ENCODE data around the gene OR6N2. TPM values are rescaled to one million over a fixed set of nuclear protein-coding genes. Genes with fewer than 3 reads are reported as not detected.

The OR6N2 gene
- polyA plus RNA-seq, 6 donors from 2014 or later = not detected

GRCh38 chr1:158803678-158804077 is 22.7 kb upstream of the OR6N2 start:
- no peak overlapping the region for H3K4me3 Mint-ChIP-seq
- H3K9me3 Mint-ChIP-seq = no peaks in the 10 kb centered on the region
- ATAC-seq (ENCODE audit: low read depth in 2 of 2) (no peak), DNase-seq (no peak)
- no peaks in the 10 kb centered on the region for H3K4me1 Mint-ChIP-seq
- no peaks in the 10 kb centered on the region for H3K36me3 Mint-ChIP-seq
- peaks cover 16 to 25% (median 17%) of the 10 kb centered on the region in 3 donors for H3K27me3 Mint-ChIP-seq
- no peak overlapping the region for H3K27ac Mint-ChIP-seq

- Mint-ChIP-seq H3K27ac (no peak overlapping the region), H3K27me3 (peaks cover 22 to 24% (median 24%) of the 10 kb centered on the region in 3 donors), H3K4me1 (no peaks in the 10 kb centered on the region), H3K9me3 (no peaks in the 10 kb centered on the region), H3K4me3 (no peak overlapping the region), H3K36me3 (no peaks in the 10 kb centered on the region)
- ATAC-seq (ENCODE audit: low read depth in 2 of 2) = no peak
- DNase-seq = no peak
Observed at GRCh38 chr1:158801396-158801795, 20.4 kb upstream of the OR6N2 start.

GRCh38 chr1:158800526-158800925 is 19.5 kb upstream of the OR6N2 start:
- Mint-ChIP-seq H3K27ac (no peak overlapping the region), H3K27me3 (peaks cover 27 to 32% (median 32%) of the 10 kb centered on the region in 3 donors), H3K36me3 (no peaks in the 10 kb centered on the region), H3K4me3 (no peak overlapping the region), H3K9me3 (no peaks in the 10 kb centered on the region), H3K4me1 (no peaks in the 10 kb centered on the region)
- DNase-seq (no peak), ATAC-seq (ENCODE audit: low read depth in 2 of 2) (no peak)

GRCh38 chr1:158799689-158800088 is 18.7 kb upstream of the OR6N2 start:
- H3K27me3 Mint-ChIP-seq = peaks cover 27 to 37% (median 37%) of the 10 kb centered on the region in 3 donors
- no peak overlapping the region for H3K27ac Mint-ChIP-seq
- no peak overlapping the region for H3K4me3 Mint-ChIP-seq
- DNase-seq (no peak), ATAC-seq (ENCODE audit: low read depth in 2 of 2) (no peak)
- H3K9me3 Mint-ChIP-seq = no peaks in the 10 kb centered on the region
- H3K4me1 Mint-ChIP-seq = no peaks in the 10 kb centered on the region
- H3K36me3 Mint-ChIP-seq = no peaks in the 10 kb centered on the region

- no peaks in the 10 kb centered on the region for H3K4me1 Mint-ChIP-seq
- H3K9me3 Mint-ChIP-seq = no peaks in the 10 kb centered on the region
- no peak overlapping the region for H3K27ac Mint-ChIP-seq
- DNase-seq = no peak
- peaks cover 30 to 42% (median 35%) of the 10 kb centered on the region in 3 donors for H3K27me3 Mint-ChIP-seq
- no peak overlapping the region for H3K4me3 Mint-ChIP-seq
- no peaks in the 10 kb centered on the region for H3K36me3 Mint-ChIP-seq
- no peak for ATAC-seq (ENCODE audit: low read depth in 2 of 2)
Observed at GRCh38 chr1:158798531-158798930, 17.5 kb upstream of the OR6N2 start.

- ATAC-seq (ENCODE audit: low read depth in 2 of 2) = no peak
- H3K4me1 Mint-ChIP-seq = no peaks in the 10 kb centered on the region
- no peak overlapping the region for H3K27ac Mint-ChIP-seq
Observed at GRCh38 chr1:158794247-158794646, 13.2 kb upstream of the OR6N2 start.

GRCh38 chr1:158793604-158794003 is 12.6 kb upstream of the OR6N2 start:
- peaks cover 15 to 39% (median 21%) of the 10 kb centered on the region in 3 donors for H3K27me3 Mint-ChIP-seq
- DNase-seq (no peak), ATAC-seq (ENCODE audit: low read depth in 2 of 2) (peak in 1 of 2 donors; percentile 39)
- H3K36me3 Mint-ChIP-seq = no peaks in the 10 kb centered on the region
- H3K4me1 Mint-ChIP-seq = no peaks in the 10 kb centered on the region
- peaks cover 0 to 4% (median 2%) of the 10 kb centered on the region in 7 donors for H3K9me3 Mint-ChIP-seq
- H3K4me3 Mint-ChIP-seq = no peak overlapping the region
- no peak overlapping the region for H3K27ac Mint-ChIP-seq

More at GRCh38 chr1:158794247-158794646, 13.2 kb upstream of the OR6N2 start:
- no peak overlapping the region for H3K4me3 Mint-ChIP-seq
- DNase-seq = no peak
- peaks cover 0 to 4% (median 2%) of the 10 kb centered on the region in 7 donors for H3K9me3 Mint-ChIP-seq
- peaks cover 18 to 42% (median 21%) of the 10 kb centered on the region in 3 donors for H3K27me3 Mint-ChIP-seq
- no peaks in the 10 kb centered on the region for H3K36me3 Mint-ChIP-seq

- H3K4me1 Mint-ChIP-seq = no peaks in the 10 kb centered on the region
- no peaks in the 10 kb centered on the region for H3K36me3 Mint-ChIP-seq
- no peaks in the 10 kb centered on the region for H3K9me3 Mint-ChIP-seq
- no peak within 1 kb of the TSS for H3K27ac Mint-ChIP-seq
- no peak for ATAC-seq (ENCODE audit: low read depth in 2 of 2)
- no peak for DNase-seq
- peaks cover 6 to 25% (median 13%) of the 10 kb centered on the region in 3 donors for H3K27me3 Mint-ChIP-seq
- H3K4me3 Mint-ChIP-seq = no peak within 1 kb of the TSS
Observed at GRCh38 chr1:158771950-158772866, 8.8 kb downstream of the OR6N2 start, which contains the start of gene OR6N1. Gene OR6N1, minus strand, starts transcription at chr1:158772195. Its CDS starts 5,513 bp downstream, at chr1:158766682.

GRCh38 chr1:158754420-158754819 is 26.6 kb downstream of the OR6N2 start, which contains the start of gene OR6K6:
Gene OR6K6, plus strand, starts transcription at chr1:158754720. Its CDS starts 168 bp downstream, at chr1:158754888.
- peaks cover 0 to 12% (median 2%) of the 10 kb centered on the region in 7 donors for H3K9me3 Mint-ChIP-seq
- no peaks in the 10 kb centered on the region for H3K4me1 Mint-ChIP-seq
- no peak for DNase-seq
- H3K4me3 Mint-ChIP-seq = no peak within 1 kb of the TSS
- peaks cover 16 to 37% (median 33%) of the 10 kb centered on the region in 3 donors for H3K27me3 Mint-ChIP-seq
- H3K27ac Mint-ChIP-seq = no peak within 1 kb of the TSS
- ATAC-seq (ENCODE audit: low read depth in 2 of 2) = no peak
- H3K36me3 Mint-ChIP-seq = no peaks in the 10 kb centered on the region

GRCh38 chr1:158752155-158752712 is 28.8 kb downstream of the OR6N2 start:
- H3K36me3 Mint-ChIP-seq = no peaks in the 10 kb centered on the region
- peaks cover 8 to 31% (median 26%) of the 10 kb centered on the region in 3 donors for H3K27me3 Mint-ChIP-seq
- no peak overlapping the region for H3K4me3 Mint-ChIP-seq
- peaks cover 0 to 8% (median 1%) of the 10 kb centered on the region in 7 donors for H3K9me3 Mint-ChIP-seq
- no peak for DNase-seq
- H3K4me1 Mint-ChIP-seq = no peaks in the 10 kb centered on the region
- ATAC-seq (ENCODE audit: low read depth in 2 of 2) = no peak
- no peak overlapping the region for H3K27ac Mint-ChIP-seq

GRCh38 chr1:158735848-158736247 is 45.2 kb downstream of the OR6N2 start:
- no peaks in the 10 kb centered on the region for H3K36me3 Mint-ChIP-seq
- H3K4me3 Mint-ChIP-seq = no peak overlapping the region
- ATAC-seq (ENCODE audit: low read depth in 2 of 2) (no peak), DNase-seq (no peak)
- no peaks in the 10 kb centered on the region for H3K4me1 Mint-ChIP-seq
- H3K9me3 Mint-ChIP-seq = peaks cover 0 to 3% (median 0%) of the 10 kb centered on the region in 7 donors
- H3K27ac Mint-ChIP-seq = no peak overlapping the region
- H3K27me3 Mint-ChIP-seq = peaks cover 13 to 28% (median 27%) of the 10 kb centered on the region in 3 donors

GRCh38 chr1:158732524-158732923 is 48.5 kb downstream of the OR6N2 start:
- no peaks in the 10 kb centered on the region for H3K9me3 Mint-ChIP-seq

GRCh38 chr1:158731707-158732106 is 49.3 kb downstream of the OR6N2 start:
- Mint-ChIP-seq H3K9me3 (no peaks in the 10 kb centered on the region), H3K27ac (no peak overlapping the region), H3K36me3 (no peaks in the 10 kb centered on the region), H3K4me1 (no peaks in the 10 kb centered on the region), H3K27me3 (peaks cover 3 to 12% (median 4%) of the 10 kb centered on the region in 3 donors), H3K4me3 (no peak overlapping the region)
- DNase-seq (no peak), ATAC-seq (ENCODE audit: low read depth in 2 of 2) (no peak)

More at GRCh38 chr1:158732524-158732923, 48.5 kb downstream of the OR6N2 start:
- H3K27me3 Mint-ChIP-seq = peaks cover 4 to 8% (median 7%) of the 10 kb centered on the region in 3 donors
- no peak overlapping the region for H3K4me3 Mint-ChIP-seq
- ATAC-seq (ENCODE audit: low read depth in 2 of 2) (no peak), DNase-seq (no peak)
- no peaks in the 10 kb centered on the region for H3K4me1 Mint-ChIP-seq
- no peaks in the 10 kb centered on the region for H3K36me3 Mint-ChIP-seq
- no peak overlapping the region for H3K27ac Mint-ChIP-seq
